ENCODE data around the gene SPOCK1.

DNA sequence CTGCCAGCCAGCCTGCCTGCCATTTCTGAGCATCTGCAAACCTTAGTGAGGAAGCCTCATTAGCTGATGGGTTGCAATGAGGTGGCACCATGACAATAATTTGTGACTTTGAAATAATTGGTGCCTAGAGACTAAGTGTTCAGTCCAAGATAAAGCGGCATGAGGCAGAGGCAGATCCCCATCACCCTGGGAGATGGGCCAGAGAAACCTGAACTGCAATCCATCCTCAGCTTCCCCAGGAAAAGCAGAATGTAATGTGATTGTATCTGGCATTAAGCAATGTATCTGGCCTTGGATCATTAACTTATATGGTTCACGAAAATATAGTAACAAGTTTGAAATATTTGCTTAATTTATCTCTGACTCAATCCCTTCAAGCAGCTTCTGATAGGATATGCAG lies 101.0 kb downstream of the SPOCK1 start:
- TF ChIP-seq, protein P1, sequence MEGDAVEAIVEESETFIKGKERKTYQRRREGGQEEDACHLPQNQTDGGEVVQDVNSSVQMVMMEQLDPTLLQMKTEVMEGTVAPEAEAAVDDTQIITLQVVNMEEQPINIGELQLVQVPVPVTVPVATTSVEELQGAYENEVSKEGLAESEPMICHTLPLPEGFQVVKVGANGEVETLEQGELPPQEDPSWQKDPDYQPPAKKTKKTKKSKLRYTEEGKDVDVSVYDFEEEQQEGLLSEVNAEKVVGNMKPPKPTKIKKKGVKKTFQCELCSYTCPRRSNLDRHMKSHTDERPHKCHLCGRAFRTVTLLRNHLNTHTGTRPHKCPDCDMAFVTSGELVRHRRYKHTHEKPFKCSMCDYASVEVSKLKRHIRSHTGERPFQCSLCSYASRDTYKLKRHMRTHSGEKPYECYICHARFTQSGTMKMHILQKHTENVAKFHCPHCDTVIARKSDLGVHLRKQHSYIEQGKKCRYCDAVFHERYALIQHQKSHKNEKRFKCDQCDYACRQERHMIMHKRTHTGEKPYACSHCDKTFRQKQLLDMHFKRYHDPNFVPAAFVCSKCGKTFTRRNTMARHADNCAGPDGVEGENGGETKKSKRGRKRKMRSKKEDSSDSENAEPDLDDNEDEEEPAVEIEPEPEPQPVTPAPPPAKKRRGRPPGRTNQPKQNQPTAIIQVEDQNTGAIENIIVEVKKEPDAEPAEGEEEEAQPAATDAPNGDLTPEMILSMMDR (conservative IDR thresholded peaks at IDR 0.05; ENCODE audit: low read depth, low read length) = no peak
- no peak for TF ChIP-seq RCOR1 (IDR thresholded peaks at IDR 0.05; ENCODE audit: insufficient replicate concordance, low read length)
- TF ChIP-seq SMC3 (IDR thresholded peaks at IDR 0.05; ENCODE audit: low read depth, low read length) = no peak

All from IMR-90 (cell line).